Lower leg skin (tissue), 4 donors: ENCODE results near the gene C17orf78. TPM values are rescaled to one million over a fixed set of nuclear protein-coding genes. Genes with fewer than 3 reads are reported as not detected.

Source experiments
- DNase-seq, 2 donors: peaks; one replicate each; pipeline ENCODE4 v3.0.0-alpha.2; 2019; ENCODE audit warnings: low spot score in 2 of 2
- H3K4me3 ChIP-seq: fragments of 200-600 bp; sonication (generic); 2 replicates; pipeline ENCODE4 v1.5.1; 2017; ENCODE audit warnings: mild to moderate bottlenecking, low read depth; ENCODE audit not compliant: poor library complexity, severe bottlenecking
- CTCF ChIP-seq, 3 donors: fragments of 450-650 bp; IDR thresholded peaks; one replicate each; pipeline ENCODE4 v1.5.1; 2016; ENCODE audit warnings: antibody characterized with exemption in 3 of 3, mild to moderate bottlenecking in 3 of 3, moderate library complexity in 2 of 3
- POLR2A ChIP-seq, 2 donors: fragments of 450-650 bp; IDR thresholded peaks; one replicate each; pipeline ENCODE4 v1.6.1; 2016 to 2017; ENCODE audit warnings: antibody characterized with exemption in 2 of 2, mild to moderate bottlenecking in 1 of 2, moderate library complexity in 1 of 2
- WGBS, 2 donors: methylation state at CpG; one replicate each; pipeline ENCODE4 v1.1.5; 2018; 5-methylcytosine and 5-hydroxymethylcytosine counted together
- intact Hi-C: fragments of 100-400 bp; cut with DNase I; formaldehyde crosslinking; loops from one replicate; pipeline ENCODE4 v1.15.0; 2023; ENCODE audit warnings: low total_unique reads
- total RNA-seq, 4 donors: library from RNA; depleted of rRNA; stranded (reverse); fragments of >200 nt; gene quantifications; one replicate each; pipeline ENCODE4 v1.1.0, GENCODE V29; 2016

C17orf78 gene
- total RNA-seq, 4 donors from 2014 or later: not detected

- intact Hi-C loops: no loop called here
- no peak overlapping the region for H3K4me3 ChIP-seq
- no peak for DNase-seq
- 63 to 69% methylated on average over 3 of the region's 3 CpGs for WGBS, 2 donors
- TF ChIP-seq POLR2A (IDR thresholded peaks at IDR 0.05) (no peak), CTCF (IDR thresholded peaks at IDR 0.05) (no peak)
These were observed 8.9 kb downstream of the C17orf78 start for GRCh38 chr17:37384560-37385149.

DNA sequence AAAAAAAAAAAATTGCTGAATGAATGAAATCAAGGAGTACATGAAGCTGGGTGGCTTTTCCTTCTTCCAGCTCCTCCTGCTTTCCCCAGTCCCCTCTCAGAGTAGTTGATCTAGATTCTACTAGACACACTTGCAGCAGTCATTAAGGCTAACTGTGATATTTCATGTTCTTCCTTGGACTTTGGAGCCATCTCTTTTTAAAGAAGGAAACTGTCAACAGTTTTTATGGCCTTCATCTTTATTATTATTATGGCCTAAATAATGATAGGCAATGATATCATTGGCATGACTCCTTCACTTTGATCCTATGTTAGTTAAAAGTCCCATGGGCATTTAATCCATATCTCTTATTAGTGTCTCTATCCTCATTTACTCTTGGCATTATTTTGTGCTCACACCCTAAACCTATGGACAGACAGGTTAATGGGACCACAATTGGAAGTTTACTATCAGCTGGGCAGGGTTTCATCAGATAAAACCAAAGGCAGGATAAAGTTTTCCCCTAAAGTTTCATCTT is 9.7 kb downstream of the C17orf78 start:
- TF ChIP-seq CTCF (IDR thresholded peaks at IDR 0.05) (no peak), POLR2A (IDR thresholded peaks at IDR 0.05) (no peak)
- intact Hi-C loops: no loop called here
- H3K4me3 ChIP-seq: no peak overlapping the region
- no peak for DNase-seq

- TF ChIP-seq POLR2A (IDR thresholded peaks at IDR 0.05) (no peak), CTCF (IDR thresholded peaks at IDR 0.05) (no peak)
- WGBS, 2 donors: 96 to 97% methylated on average over 5 of the region's 5 CpGs
These were observed 10.7 kb downstream of the C17orf78 start for GRCh38 chr17:37386462-37386861.

GRCh38 chr17:37388266-37388665 is 12.5 kb downstream of the C17orf78 start:
- intact Hi-C loops: no loop called here
- no peak for TF ChIP-seq POLR2A (IDR thresholded peaks at IDR 0.05)
- no peak for TF ChIP-seq CTCF (IDR thresholded peaks at IDR 0.05)
- no peak overlapping the region for H3K4me3 ChIP-seq
- DNase-seq: no peak
- 78 to 85% methylated on average over 3 of the region's 3 CpGs for WGBS, 2 donors

More at GRCh38 chr17:37386462-37386861, 10.7 kb downstream of the C17orf78 start:
- intact Hi-C loops: no loop called here
- no peak overlapping the region for H3K4me3 ChIP-seq
- DNase-seq: no peak

DNA sequence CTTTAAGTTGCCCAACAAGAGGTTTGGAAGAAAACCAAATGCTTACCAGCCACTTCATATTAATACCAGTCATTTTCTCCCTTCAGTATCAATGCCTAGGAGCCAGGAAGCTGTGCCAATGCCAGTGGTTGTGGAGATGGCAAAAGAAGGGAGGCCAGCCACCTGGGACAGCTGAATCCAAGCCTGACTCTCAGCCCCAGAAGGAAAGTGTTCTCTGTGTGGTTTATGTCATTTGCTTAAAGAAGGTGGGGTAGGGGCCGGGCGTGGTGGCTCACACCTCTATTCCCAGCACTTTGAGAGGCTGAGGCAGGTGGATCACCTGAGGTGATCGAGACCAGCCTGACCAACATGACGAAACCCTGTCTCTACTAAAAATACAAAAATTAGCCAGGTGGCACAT is 13.4 kb downstream of the C17orf78 start:
- TF ChIP-seq POLR2A (IDR thresholded peaks at IDR 0.05): no peak
- no peak for TF ChIP-seq CTCF (IDR thresholded peaks at IDR 0.05)
- H3K4me3 ChIP-seq: no peak overlapping the region
- DNase-seq: no peak
- 74 to 78% methylated on average over 4 of the region's 4 CpGs for WGBS, 2 donors
- intact Hi-C loops: no loop called here

DNA sequence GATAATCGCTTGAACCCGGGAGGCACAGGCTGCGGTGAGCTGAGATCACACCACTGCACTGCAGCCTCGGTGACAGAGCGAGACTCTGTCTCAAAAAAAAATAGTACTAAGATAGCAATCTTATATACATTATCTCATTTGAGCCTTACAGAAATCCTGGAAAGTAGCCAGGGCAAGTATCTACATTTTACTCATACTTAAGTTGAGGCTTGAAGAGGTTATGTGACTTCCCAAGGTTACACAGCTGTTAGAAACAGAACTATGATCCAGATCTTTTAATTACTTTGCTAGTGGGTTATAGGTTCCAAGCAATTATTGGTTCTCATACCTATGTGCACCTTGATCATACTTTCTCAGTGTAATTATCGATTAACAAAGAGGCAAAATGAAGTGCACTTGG is 15.4 kb downstream of the C17orf78 start:
- intact Hi-C loops: no loop called here
- no peak for DNase-seq
- TF ChIP-seq POLR2A (IDR thresholded peaks at IDR 0.05) (no peak), CTCF (IDR thresholded peaks at IDR 0.05) (no peak)
- 67 to 69% methylated on average over 6 of the region's 6 CpGs for WGBS, 2 donors
- H3K4me3 ChIP-seq: no peak overlapping the region
